Measurements from ENCODE around the gene PLIN1. TPM values are rescaled to one million over a fixed set of nuclear protein-coding genes. Genes with fewer than 3 reads are reported as not detected.

PLIN1 gene
- total RNA-seq, 1 donor from 2014 or later = 4.7 TPM

- intact Hi-C loops (cut with micrococcal nuclease) = no loop called here
- DNase-seq (no peak), ATAC-seq (no peak)
These were observed 4.6 kb downstream of the PLIN1 start for GRCh38 chr15:89674526-89674925.

GRCh38 chr15:89673165-89673512 is 6.0 kb downstream of the PLIN1 start:
- intact Hi-C loops (cut with micrococcal nuclease) = no loop called here

GRCh38 chr15:89672221-89673164 is 6.7 kb downstream of the PLIN1 start:
- DNase-seq (no peak), ATAC-seq (no peak)
- intact Hi-C loops (cut with micrococcal nuclease) = no loop called here

More at GRCh38 chr15:89673165-89673512, 6.0 kb downstream of the PLIN1 start:
- DNase-seq (no peak), ATAC-seq (no peak)

GRCh38 chr15:89671687-89672086 is 7.5 kb downstream of the PLIN1 start:
- no peak for DNase-seq
- no peak for ATAC-seq
- intact Hi-C loops (cut with micrococcal nuclease) = no loop called here

- intact Hi-C loops (cut with micrococcal nuclease) = no loop called here
- no peak for DNase-seq
- no peak for ATAC-seq
These were observed 8.1 kb downstream of the PLIN1 start for GRCh38 chr15:89670971-89671560.

GRCh38 chr15:89669941-89670340 is 9.2 kb downstream of the PLIN1 start:
- intact Hi-C loops (cut with micrococcal nuclease) = no loop called here
- DNase-seq (no peak), ATAC-seq (no peak)

- no peak for ATAC-seq
- intact Hi-C loops (cut with micrococcal nuclease) = no loop called here
- no peak for DNase-seq
These were observed 9.8 kb downstream of the PLIN1 start for GRCh38 chr15:89669309-89669865.

- intact Hi-C loops (cut with micrococcal nuclease) = no loop called here
- DNase-seq = no peak
These were observed 11.0 kb downstream of the PLIN1 start for GRCh38 chr15:89668171-89668570.

GRCh38 chr15:89667706-89667960 is 11.5 kb downstream of the PLIN1 start:
- ATAC-seq (no peak), DNase-seq (no peak)
- intact Hi-C loops (cut with micrococcal nuclease) = no loop called here

More at GRCh38 chr15:89668171-89668570, 11.0 kb downstream of the PLIN1 start:
- ATAC-seq = no peak

- no peak for ATAC-seq
- DNase-seq = no peak
- intact Hi-C loops (cut with micrococcal nuclease) = no loop called here
These were observed 12.1 kb downstream of the PLIN1 start for GRCh38 chr15:89666858-89667705.

- intact Hi-C loops (cut with micrococcal nuclease) = no loop called here
- DNase-seq (peak; percentile 46), ATAC-seq (peak; percentile 8)
These were observed 12.8 kb downstream of the PLIN1 start for GRCh38 chr15:89666184-89666857.

GRCh38 chr15:89665449-89666181 is 13.6 kb downstream of the PLIN1 start:
- peak; percentile 81 for ATAC-seq
- intact Hi-C loops (cut with micrococcal nuclease) = no loop called here

GRCh38 chr15:89664441-89665350 is 14.5 kb downstream of the PLIN1 start:
- intact Hi-C loops (cut with micrococcal nuclease) = no loop called here
- ATAC-seq = no peak
- DNase-seq = no peak

More at GRCh38 chr15:89665449-89666181, 13.6 kb downstream of the PLIN1 start:
- peak; percentile 84 for DNase-seq

GRCh38 chr15:89662893-89663626 is 16.1 kb downstream of the PLIN1 start:
- intact Hi-C loops (cut with micrococcal nuclease) = no loop called here
- peak; percentile 80 for DNase-seq
- peak; percentile 83 for ATAC-seq

GRCh38 chr15:89660556-89660955 is 18.6 kb downstream of the PLIN1 start:
- intact Hi-C loops (cut with micrococcal nuclease) = no loop called here
- ATAC-seq = no peak
- no peak for DNase-seq

GRCh38 chr15:89659295-89659694 is 19.9 kb downstream of the PLIN1 start:
- no peak for ATAC-seq
- no peak for DNase-seq
- intact Hi-C loops (cut with micrococcal nuclease) = no loop called here

- intact Hi-C loops (cut with micrococcal nuclease) = no loop called here
- ATAC-seq = no peak
- DNase-seq = no peak
These were observed 21.4 kb downstream of the PLIN1 start for GRCh38 chr15:89657686-89658200.
